ENCODE measurements around the gene CCL28. TPM values are rescaled to one million over a fixed set of nuclear protein-coding genes. Genes with fewer than 3 reads are reported as not detected.

The CCL28 gene
- total RNA-seq, 2 donors from 2014 or later = 56.8 to 116 TPM

DNA sequence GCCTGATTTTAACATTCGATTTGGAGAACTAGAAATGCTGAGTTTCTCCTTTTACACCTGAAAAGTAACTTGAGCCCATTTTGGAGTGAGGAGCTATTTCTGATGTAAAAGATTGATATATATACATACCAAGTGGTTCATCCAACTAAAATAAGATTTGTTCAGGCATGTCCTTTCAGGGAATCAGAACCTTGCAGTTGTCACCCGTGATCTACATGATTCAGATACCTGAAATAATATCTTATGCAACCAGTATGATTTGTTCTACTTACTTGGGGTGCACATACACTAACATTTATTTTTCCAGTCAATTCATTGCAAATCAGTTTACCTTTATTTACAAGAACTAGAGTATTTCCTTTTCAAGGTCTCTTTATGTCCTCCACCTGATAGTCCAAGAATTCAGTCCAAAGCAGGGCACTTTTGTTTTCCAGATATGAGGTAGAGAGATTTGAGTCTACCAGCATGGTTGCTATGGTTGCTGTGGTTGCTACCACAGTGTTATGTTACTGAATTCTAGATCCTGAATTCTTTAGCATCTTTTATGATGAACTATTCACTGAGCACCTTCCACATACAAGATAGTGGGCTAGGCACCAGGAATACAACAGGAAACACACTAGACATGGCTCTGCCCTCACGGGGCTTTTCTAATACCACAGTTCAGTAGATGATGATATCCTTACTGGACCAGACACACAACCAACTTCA lies 49.3 kb downstream of the CCL28 start:
- no peaks in the 10 kb centered on the region for H3K36me3 ChIP-seq
- no peaks in the 10 kb centered on the region for H3K27me3 ChIP-seq
- no peak overlapping the region for H3K27ac ChIP-seq
- no peak overlapping the region for H3K4me3 ChIP-seq
- TF ChIP-seq, protein P1, sequence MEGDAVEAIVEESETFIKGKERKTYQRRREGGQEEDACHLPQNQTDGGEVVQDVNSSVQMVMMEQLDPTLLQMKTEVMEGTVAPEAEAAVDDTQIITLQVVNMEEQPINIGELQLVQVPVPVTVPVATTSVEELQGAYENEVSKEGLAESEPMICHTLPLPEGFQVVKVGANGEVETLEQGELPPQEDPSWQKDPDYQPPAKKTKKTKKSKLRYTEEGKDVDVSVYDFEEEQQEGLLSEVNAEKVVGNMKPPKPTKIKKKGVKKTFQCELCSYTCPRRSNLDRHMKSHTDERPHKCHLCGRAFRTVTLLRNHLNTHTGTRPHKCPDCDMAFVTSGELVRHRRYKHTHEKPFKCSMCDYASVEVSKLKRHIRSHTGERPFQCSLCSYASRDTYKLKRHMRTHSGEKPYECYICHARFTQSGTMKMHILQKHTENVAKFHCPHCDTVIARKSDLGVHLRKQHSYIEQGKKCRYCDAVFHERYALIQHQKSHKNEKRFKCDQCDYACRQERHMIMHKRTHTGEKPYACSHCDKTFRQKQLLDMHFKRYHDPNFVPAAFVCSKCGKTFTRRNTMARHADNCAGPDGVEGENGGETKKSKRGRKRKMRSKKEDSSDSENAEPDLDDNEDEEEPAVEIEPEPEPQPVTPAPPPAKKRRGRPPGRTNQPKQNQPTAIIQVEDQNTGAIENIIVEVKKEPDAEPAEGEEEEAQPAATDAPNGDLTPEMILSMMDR (IDR thresholded peaks at IDR 0.05) = no peak
- intact Hi-C loops (cut with DNase I) = no loop called here
- DNase-seq = no peak
- no peaks in the 10 kb centered on the region for H3K4me1 ChIP-seq
- H3K9me3 ChIP-seq = no peaks in the 10 kb centered on the region
- H3K9ac ChIP-seq (ENCODE audit: low read depth in 2 of 2, low read length in 2 of 2) = no peak overlapping the region

DNA sequence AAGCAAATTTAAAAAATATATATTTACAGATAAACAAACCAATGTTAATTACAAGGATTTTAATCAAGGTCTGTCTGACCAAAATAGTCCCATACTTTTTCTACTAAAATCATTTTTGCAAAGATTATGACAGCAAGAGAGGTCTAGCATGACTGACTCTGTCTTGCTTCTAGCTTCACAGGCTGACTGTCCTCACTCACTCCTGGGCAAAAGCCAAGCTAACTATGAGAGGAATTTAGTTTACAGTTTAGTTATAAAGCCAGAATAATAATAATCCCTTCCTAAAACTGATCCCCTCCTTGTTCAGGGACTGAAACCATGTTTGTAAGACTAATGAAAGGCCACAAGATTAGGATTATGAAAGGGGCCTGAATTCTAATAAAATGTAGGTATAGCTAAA lies 53.5 kb downstream of the CCL28 start:
- H3K27ac ChIP-seq = no peak overlapping the region
- TF ChIP-seq, protein P1 (IDR thresholded peaks at IDR 0.05) = no peak
- DNase-seq = no peak
- H3K4me3 ChIP-seq = no peak overlapping the region
- no peak overlapping the region for H3K9ac ChIP-seq (ENCODE audit: low read depth in 2 of 2, low read length in 2 of 2)
- intact Hi-C loops (cut with DNase I) = no loop called here
- no peaks in the 10 kb centered on the region for H3K4me1 ChIP-seq
- H3K36me3 ChIP-seq = no peaks in the 10 kb centered on the region
- H3K9me3 ChIP-seq = no peaks in the 10 kb centered on the region
- no peaks in the 10 kb centered on the region for H3K27me3 ChIP-seq

DNA sequence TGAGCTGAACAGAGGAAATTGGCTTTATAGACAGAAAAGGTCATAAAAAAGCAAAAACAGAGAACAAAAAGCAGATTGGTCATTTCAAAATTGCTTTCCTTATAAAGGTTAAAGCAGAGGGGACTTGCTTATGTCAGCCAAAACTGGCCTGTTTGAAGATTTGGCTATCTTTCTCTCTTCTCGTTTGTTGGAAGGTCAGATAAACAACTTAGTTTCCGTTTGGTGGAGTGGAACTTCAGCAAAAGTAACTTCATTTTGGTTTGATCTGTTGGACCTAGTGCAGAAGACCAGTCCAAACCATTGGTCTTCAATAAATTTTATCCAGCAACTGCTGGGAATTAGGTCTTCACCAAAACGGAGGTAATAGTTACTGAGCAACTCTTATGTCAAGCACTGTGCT lies 53.9 kb downstream of the CCL28 start:
- intact Hi-C loops (cut with DNase I) = no loop called here
- H3K9me3 ChIP-seq = no peaks in the 10 kb centered on the region
- H3K4me1 ChIP-seq = no peaks in the 10 kb centered on the region
- H3K27me3 ChIP-seq = no peaks in the 10 kb centered on the region
- no peak for DNase-seq
- TF ChIP-seq, protein P1 (IDR thresholded peaks at IDR 0.05) = no peak
- no peaks in the 10 kb centered on the region for H3K36me3 ChIP-seq
- no peak overlapping the region for H3K27ac ChIP-seq
- H3K9ac ChIP-seq (ENCODE audit: low read depth in 2 of 2, low read length in 2 of 2) = no peak overlapping the region
- H3K4me3 ChIP-seq = no peak overlapping the region

DNA sequence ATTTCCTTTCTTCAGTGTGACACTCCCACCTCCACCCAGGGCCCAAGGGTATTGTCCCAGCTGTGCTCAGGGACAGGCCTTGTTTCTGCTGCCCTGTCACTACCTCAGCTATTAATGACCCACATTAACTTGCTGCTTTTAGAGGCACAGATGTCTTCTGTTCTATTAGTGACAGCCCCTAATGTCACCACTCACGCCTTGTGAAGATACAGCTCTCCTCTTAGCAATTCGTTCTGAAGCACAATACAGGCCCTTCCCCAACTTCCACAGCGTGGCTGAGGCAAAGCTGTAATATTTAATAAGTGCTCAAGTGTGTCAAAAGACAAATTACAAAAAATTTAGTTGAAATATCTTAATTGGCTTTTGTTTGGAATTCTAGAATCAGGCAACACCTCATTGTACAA lies 54.3 kb downstream of the CCL28 start:
- TF ChIP-seq, protein P1 (IDR thresholded peaks at IDR 0.05) = no peak
- Histone ChIP-seq H3K4me3 (no peak overlapping the region), H3K36me3 (no peaks in the 10 kb centered on the region), H3K27ac (no peak overlapping the region), H3K27me3 (no peaks in the 10 kb centered on the region), H3K9me3 (no peaks in the 10 kb centered on the region), H3K9ac (ENCODE audit: low read depth in 2 of 2, low read length in 2 of 2) (no peak overlapping the region), H3K4me1 (no peaks in the 10 kb centered on the region)
- intact Hi-C loops (cut with DNase I) = no loop called here
- DNase-seq = no peak

DNA sequence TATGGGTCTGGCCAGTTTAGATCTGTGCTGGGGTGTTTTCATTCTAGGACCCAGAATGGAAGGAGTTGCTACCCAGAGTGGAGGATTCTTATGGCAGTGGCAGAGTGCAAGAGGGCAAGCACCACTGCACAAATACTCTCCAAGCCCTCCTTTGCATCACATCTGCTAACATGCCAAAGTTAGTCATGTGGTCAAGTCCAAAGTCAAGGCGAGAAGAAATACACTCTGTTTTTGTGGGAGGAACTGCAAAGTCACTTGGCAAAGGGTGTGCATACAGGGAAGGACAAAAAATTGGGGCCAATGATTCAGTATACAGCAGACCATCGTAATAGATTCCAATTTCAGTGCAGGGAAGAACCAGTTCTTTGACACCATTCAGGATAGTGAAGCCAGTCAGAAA lies 55.1 kb downstream of the CCL28 start:
- no peak for DNase-seq
- intact Hi-C loops (cut with DNase I) = no loop called here
- H3K4me1 ChIP-seq = no peaks in the 10 kb centered on the region
- no peak overlapping the region for H3K4me3 ChIP-seq
- H3K27me3 ChIP-seq = no peaks in the 10 kb centered on the region
- H3K9ac ChIP-seq (ENCODE audit: low read depth in 2 of 2, low read length in 2 of 2) = no peak overlapping the region
- H3K9me3 ChIP-seq = no peaks in the 10 kb centered on the region
- no peaks in the 10 kb centered on the region for H3K36me3 ChIP-seq
- H3K27ac ChIP-seq = no peak overlapping the region
- TF ChIP-seq, protein P1 (IDR thresholded peaks at IDR 0.05) = no peak
